Kidney epithelial cell (primary cell): Measurements from ENCODE around the gene SYNE2. TPM values are rescaled to one million over a fixed set of nuclear protein-coding genes. Genes with fewer than 3 reads are reported as not detected.
"Not testable (repeated sequence)": the region's sequence is repeated elsewhere in the genome, so short reads cannot be mapped to it uniquely, and the experiment has no call there.

Experiments
- DNase-seq: peaks from one replicate; pipeline ENCODE4 v3.0.0-alpha.2; 2010; ENCODE audit warnings: low read depth
- H3K27me3 ChIP-seq: 2 replicates; pipeline ENCODE4 v1.6.0; 2011; ENCODE audit warnings: low read length; ENCODE audit not compliant: control insufficient read depth, insufficient read depth
- H3K36me3 ChIP-seq: 2 replicates; pipeline ENCODE4 v1.5.1; 2011; ENCODE audit warnings: low read length; ENCODE audit not compliant: control insufficient read depth, insufficient read depth
- H3K4me3 ChIP-seq: 2 replicates; pipeline ENCODE4 v1.5.1; 2011; ENCODE audit warnings: low read depth, mild to moderate bottlenecking, control low read depth, low read length
- total RNA-seq: library from RNA; depleted of rRNA; stranded (reverse); fragments of >200 nt; gene quantifications from 2 replicates; pipeline ENCODE4 v1.2.3, GENCODE V29; 2015
- TF ChIP-seq, protein P1 (sequence below): IDR thresholded peaks from 2 replicates; pipeline ENCODE4 v1.5.1; 2011; ENCODE audit warnings: mild to moderate bottlenecking, moderate library complexity, low read length, control low read depth, inconsistent platforms; ENCODE audit not compliant: insufficient read depth, poor library complexity, severe bottlenecking

Gene SYNE2
- total RNA-seq, 1 donor from 2014 or later: 35.7 TPM

DNA sequence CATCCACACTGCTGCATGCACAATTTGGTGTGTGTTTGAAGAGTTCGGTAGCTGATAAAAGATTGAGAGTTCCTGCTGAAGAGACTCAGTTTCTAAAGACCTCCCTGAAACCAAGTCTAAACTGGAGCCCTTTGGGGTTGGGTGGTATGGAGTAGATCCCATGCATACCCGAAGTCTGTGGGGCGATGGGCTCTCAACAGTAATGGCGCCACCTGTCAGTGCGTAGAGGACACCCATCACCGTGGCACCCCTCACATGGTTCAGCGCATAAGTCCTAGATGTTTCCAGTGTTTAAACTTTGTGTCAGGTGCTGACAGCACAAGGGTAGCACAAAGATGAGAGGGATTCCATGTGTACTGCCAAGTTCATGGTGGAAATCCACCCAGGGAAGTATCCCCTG is 355.5 kb downstream of the SYNE2 start:
- H3K36me3 ChIP-seq: peaks cover 2% of the 10 kb centered on the region
- no peak for DNase-seq
- H3K4me3 ChIP-seq: no peak overlapping the region
- TF ChIP-seq, protein P1, sequence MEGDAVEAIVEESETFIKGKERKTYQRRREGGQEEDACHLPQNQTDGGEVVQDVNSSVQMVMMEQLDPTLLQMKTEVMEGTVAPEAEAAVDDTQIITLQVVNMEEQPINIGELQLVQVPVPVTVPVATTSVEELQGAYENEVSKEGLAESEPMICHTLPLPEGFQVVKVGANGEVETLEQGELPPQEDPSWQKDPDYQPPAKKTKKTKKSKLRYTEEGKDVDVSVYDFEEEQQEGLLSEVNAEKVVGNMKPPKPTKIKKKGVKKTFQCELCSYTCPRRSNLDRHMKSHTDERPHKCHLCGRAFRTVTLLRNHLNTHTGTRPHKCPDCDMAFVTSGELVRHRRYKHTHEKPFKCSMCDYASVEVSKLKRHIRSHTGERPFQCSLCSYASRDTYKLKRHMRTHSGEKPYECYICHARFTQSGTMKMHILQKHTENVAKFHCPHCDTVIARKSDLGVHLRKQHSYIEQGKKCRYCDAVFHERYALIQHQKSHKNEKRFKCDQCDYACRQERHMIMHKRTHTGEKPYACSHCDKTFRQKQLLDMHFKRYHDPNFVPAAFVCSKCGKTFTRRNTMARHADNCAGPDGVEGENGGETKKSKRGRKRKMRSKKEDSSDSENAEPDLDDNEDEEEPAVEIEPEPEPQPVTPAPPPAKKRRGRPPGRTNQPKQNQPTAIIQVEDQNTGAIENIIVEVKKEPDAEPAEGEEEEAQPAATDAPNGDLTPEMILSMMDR: no peak
- no peaks in the 10 kb centered on the region for H3K27me3 ChIP-seq

- DNase-seq: no peak
Measured at GRCh38 chr14:64208981-64209380, 356.2 kb downstream of the SYNE2 start.

DNA sequence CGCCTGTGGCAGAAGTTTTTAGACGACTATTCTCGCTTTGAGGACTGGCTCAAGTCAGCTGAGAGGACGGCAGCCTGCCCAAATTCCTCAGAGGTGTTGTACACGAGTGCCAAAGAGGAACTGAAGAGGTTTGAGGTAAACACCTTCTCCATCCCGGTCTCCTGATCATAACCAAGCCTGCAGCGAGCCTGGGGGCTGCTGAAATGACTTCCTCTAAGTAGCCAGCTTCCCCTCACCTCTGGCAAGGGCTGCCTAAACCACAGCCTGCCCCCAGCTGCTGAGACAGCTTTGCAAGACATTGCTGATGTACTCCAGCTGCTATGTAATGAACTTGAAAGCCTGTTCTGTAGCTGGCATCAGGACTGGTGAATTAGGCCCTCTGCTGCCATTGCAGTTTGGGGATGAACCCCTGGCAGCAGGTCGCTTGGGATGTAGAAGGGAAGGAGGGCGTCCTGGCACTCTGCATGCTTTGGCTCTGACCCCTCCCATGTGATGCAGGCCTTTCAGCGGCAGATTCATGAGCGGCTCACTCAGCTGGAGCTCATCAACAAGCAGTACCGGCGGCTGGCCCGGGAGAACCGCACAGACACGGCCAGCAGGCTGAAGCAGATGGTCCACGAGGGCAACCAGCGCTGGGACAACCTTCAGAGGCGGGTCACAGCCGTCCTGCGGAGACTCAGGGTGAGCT is 356.8 kb downstream of the SYNE2 start:
- H3K27me3 ChIP-seq: no peaks in the 10 kb centered on the region
- DNase-seq: no peak
- H3K4me3 ChIP-seq: no peak overlapping the region
- TF ChIP-seq, protein P1: no peak
- H3K36me3 ChIP-seq: peaks cover 6% of the 10 kb centered on the region

More at GRCh38 chr14:64208981-64209380, 356.2 kb downstream of the SYNE2 start:
- peaks cover 2% of the 10 kb centered on the region for H3K36me3 ChIP-seq
- H3K4me3 ChIP-seq: no peak overlapping the region
- no peaks in the 10 kb centered on the region for H3K27me3 ChIP-seq
- TF ChIP-seq, protein P1: no peak

DNA sequence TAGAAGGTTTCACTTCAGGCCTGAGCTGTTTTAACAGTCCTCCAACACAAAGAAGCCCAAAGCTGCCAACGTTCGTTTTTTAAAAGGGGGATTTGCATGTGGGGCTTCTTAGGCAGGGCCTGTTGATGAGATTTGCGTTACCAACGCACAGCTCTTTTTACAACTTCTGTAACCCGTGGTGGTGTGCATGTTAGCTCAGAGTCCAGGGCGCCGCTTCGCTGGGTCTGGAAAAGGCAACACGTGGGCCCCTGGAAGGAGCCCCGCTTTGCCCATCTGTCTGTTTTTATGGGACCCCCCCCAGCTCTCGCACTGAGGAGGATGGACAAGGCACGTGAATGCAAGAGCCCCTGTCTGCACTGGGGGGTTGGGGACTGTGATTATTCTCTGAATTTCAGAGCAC is 357.4 kb downstream of the SYNE2 start:
- Histone ChIP-seq H3K36me3 (peaks cover 6% of the 10 kb centered on the region), H3K4me3 (no peak overlapping the region), H3K27me3 (no peaks in the 10 kb centered on the region)
- TF ChIP-seq, protein P1: no peak
- DNase-seq: no peak

- not testable (repeated sequence) for H3K4me3 ChIP-seq, DNase-seq, H3K27me3 ChIP-seq, H3K36me3 ChIP-seq
Measured at GRCh38 chr14:64210912-64211311, 358.1 kb downstream of the SYNE2 start.

- no peak for DNase-seq
- TF ChIP-seq, protein P1: no peak
- H3K27me3 ChIP-seq: no peaks in the 10 kb centered on the region
- H3K4me3 ChIP-seq: no peak overlapping the region
- H3K36me3 ChIP-seq: peaks cover 6% of the 10 kb centered on the region
Measured at GRCh38 chr14:64212666-64213065, 359.9 kb downstream of the SYNE2 start.
